HEK293 (cell line): Measurements from ENCODE around the gene EFCAB8.

ENCODE experiments used
- CTCF ChIA-PET: fragments of 350-600 bp; formaldehyde crosslinking; extraction: SDS; loops from one replicate; lab custom pipeline; 2021; ENCODE audit warnings: antibody characterized with exemption; lab: Yijun Ruan, JAX
- POLR2A ChIA-PET: fragments of 300-600 bp; formaldehyde crosslinking; extraction: SDS; loops from one replicate; lab custom pipeline; 2020; ENCODE audit warnings: antibody characterized with exemption, inconsistent platforms; lab: Yijun Ruan, JAX
- H3K27ac ChIP-seq: fragments of 200-500 bp; sonication (Bioruptor generic); 2 replicates; pipeline ENCODE4 v1.5.1; 2014; ENCODE audit warnings: low read depth, low read length, control low read depth, inconsistent platforms; ENCODE audit errors: extremely low read depth
- H3K36me3 ChIP-seq, 2 experiments: fragments of 200-500 bp in 1 of 2; sonication (Bioruptor generic) in 1 of 2; 1 replicate in 1 of 2; 2 replicates in 1 of 2; pipeline ENCODE4 v1.5.1; 2014 to 2017; ENCODE audit warnings: inconsistent platforms in 2 of 2, low read length in 2 of 2; ENCODE audit not compliant: control insufficient read depth in 2 of 2, insufficient read depth in 1 of 2
- H3K4me1 ChIP-seq: fragments of 200-500 bp; sonication (Bioruptor generic); 2 replicates; pipeline ENCODE4 v1.5.1; 2014; ENCODE audit warnings: mild to moderate bottlenecking, low read length, inconsistent platforms; ENCODE audit not compliant: control insufficient read depth, insufficient read depth
- H3K4me3 ChIP-seq: 2 replicates; pipeline ENCODE4 v1.5.1; 2011; ENCODE audit warnings: low read depth, mild to moderate bottlenecking, control low read depth, low read length, moderate library complexity
- H3K9me3 ChIP-seq: fragments of 200-500 bp; sonication (Bioruptor generic); 2 replicates; pipeline ENCODE4 v1.5.1; 2014; ENCODE audit warnings: low read depth, low read length, inconsistent platforms; ENCODE audit not compliant: control insufficient read depth, insufficient read depth
- HOXA7 ChIP-seq: sonication (generic); formaldehyde crosslinking; IDR thresholded peaks from 2 replicates; pipeline ENCODE4 v1.8.1; 2022; ENCODE audit warnings: missing genetic modification reagents, borderline replicate concordance
- INSM2 ChIP-seq: fragments of 450-650 bp; formaldehyde crosslinking; IDR thresholded peaks from 2 replicates; pipeline ENCODE4 v1.5.1; 2016; ENCODE audit warnings: missing biosample characterization, missing genetic modification characterization
- MEIS1 ChIP-seq: sonication (generic); formaldehyde crosslinking; IDR thresholded peaks from 2 replicates; pipeline ENCODE4 v1.8.1; 2022; ENCODE audit warnings: missing genetic modification reagents, mild to moderate bottlenecking, borderline replicate concordance
- REPIN1 ChIP-seq: fragments of 450-650 bp; formaldehyde crosslinking; IDR thresholded peaks from 2 replicates; pipeline ENCODE4 v1.5.1; 2017; ENCODE audit warnings: missing biosample characterization, missing genetic modification characterization, low read depth
- ZBTB10 ChIP-seq: fragments of 450-650 bp; formaldehyde crosslinking; IDR thresholded peaks from 2 replicates; pipeline ENCODE4 v1.5.1; 2016; ENCODE audit warnings: missing biosample characterization, missing genetic modification characterization
- ZFP37 ChIP-seq: fragments of 450-650 bp; formaldehyde crosslinking; IDR thresholded peaks from 2 replicates; pipeline ENCODE4 v1.5.1; 2016; ENCODE audit warnings: missing biosample characterization, missing genetic modification characterization
- ZNF2 ChIP-seq: fragments of 450-650 bp; formaldehyde crosslinking; IDR thresholded peaks from 2 replicates; pipeline ENCODE4 v1.5.1; 2016; ENCODE audit warnings: missing biosample characterization, missing genetic modification characterization
- ZNF274 ChIP-seq, 2 experiments: fragments of 200-500 bp in 1 of 2; fragments of 450-650 bp in 1 of 2; sonication (Bioruptor generic) in 1 of 2; formaldehyde crosslinking in 1 of 2; IDR thresholded peaks; 2 replicates each; pipeline versions ENCODE4 v1.5.1 to v1.6.1; 2014 to 2016; ENCODE audit warnings: borderline replicate concordance in 1 of 2, inconsistent platforms in 1 of 2, low read length in 1 of 2, missing biosample characterization in 1 of 2, missing genetic modification characterization in 1 of 2
- ZNF311 ChIP-seq: fragments of 450-650 bp; formaldehyde crosslinking; IDR thresholded peaks from 2 replicates; pipeline ENCODE4 v1.5.1; 2017; ENCODE audit warnings: missing biosample characterization, missing genetic modification characterization, borderline replicate concordance
- ZNF324 ChIP-seq: fragments of 450-650 bp; formaldehyde crosslinking; IDR thresholded peaks from 2 replicates; pipeline ENCODE4 v1.5.1; 2016; ENCODE audit warnings: missing biosample characterization, missing genetic modification characterization
- ZNF350 ChIP-seq: fragments of 450-650 bp; formaldehyde crosslinking; IDR thresholded peaks from 2 replicates; pipeline ENCODE4 v1.5.0; 2017; ENCODE audit warnings: missing biosample characterization, mild to moderate bottlenecking, missing genetic modification characterization
- ZNF362 ChIP-seq: fragments of 450-650 bp; formaldehyde crosslinking; IDR thresholded peaks from 2 replicates; pipeline ENCODE4 v1.5.1; 2016; ENCODE audit warnings: missing biosample characterization, missing genetic modification characterization
- ZNF391 ChIP-seq: fragments of 450-650 bp; formaldehyde crosslinking; IDR thresholded peaks from 2 replicates; pipeline ENCODE4 v1.5.1; 2016; ENCODE audit warnings: low read depth, missing biosample characterization, missing genetic modification characterization, borderline replicate concordance
- ZNF398 ChIP-seq: fragments of 450-650 bp; formaldehyde crosslinking; IDR thresholded peaks from 2 replicates; pipeline ENCODE4 v1.5.1; 2017; ENCODE audit warnings: missing biosample characterization, missing genetic modification characterization
- ZNF404 ChIP-seq: fragments of 450-650 bp; formaldehyde crosslinking; IDR thresholded peaks from 2 replicates; pipeline ENCODE4 v1.5.1; 2017; ENCODE audit warnings: missing biosample characterization, missing genetic modification characterization
- ZNF660 ChIP-seq: fragments of 450-650 bp; IDR thresholded peaks from 2 replicates; pipeline ENCODE4 v1.5.1; 2018; ENCODE audit warnings: missing biosample characterization, mild to moderate bottlenecking, missing genetic modification characterization
- ZNF776 ChIP-seq: fragments of 450-650 bp; formaldehyde crosslinking; IDR thresholded peaks from 2 replicates; pipeline ENCODE4 v1.5.0; 2017; ENCODE audit warnings: missing biosample characterization, missing genetic modification characterization, borderline replicate concordance
- ZNF791 ChIP-seq: fragments of 450-650 bp; formaldehyde crosslinking; IDR thresholded peaks from 2 replicates; pipeline ENCODE4 v1.5.1; 2016; ENCODE audit warnings: missing biosample characterization, missing genetic modification characterization
- ZNF830 ChIP-seq: fragments of 450-650 bp; IDR thresholded peaks from 2 replicates; pipeline ENCODE4 v1.5.0; 2018; ENCODE audit warnings: missing biosample characterization, missing genetic modification characterization, low read depth, mild to moderate bottlenecking, moderate library complexity
- TF ChIP-seq, protein P1 (sequence below): fragments of 450-650 bp; formaldehyde crosslinking; IDR thresholded peaks from 2 replicates; pipeline ENCODE4 v1.5.1; 2016; ENCODE audit warnings: missing biosample characterization, missing genetic modification characterization

Gene EFCAB8

GRCh38 chr20:33000802-33001466 lies 142.2 kb downstream of the EFCAB8 start:
- H3K36me3 ChIP-seq = no peaks in the 10 kb centered on the region
- TF ChIP-seq ZNF391 (tag by site-specific recombination) = no peak
- no peak for TF ChIP-seq ZNF830 (tag by site-specific recombination)
- TF ChIP-seq ZNF404 = no peak
- TF ChIP-seq, protein P1, sequence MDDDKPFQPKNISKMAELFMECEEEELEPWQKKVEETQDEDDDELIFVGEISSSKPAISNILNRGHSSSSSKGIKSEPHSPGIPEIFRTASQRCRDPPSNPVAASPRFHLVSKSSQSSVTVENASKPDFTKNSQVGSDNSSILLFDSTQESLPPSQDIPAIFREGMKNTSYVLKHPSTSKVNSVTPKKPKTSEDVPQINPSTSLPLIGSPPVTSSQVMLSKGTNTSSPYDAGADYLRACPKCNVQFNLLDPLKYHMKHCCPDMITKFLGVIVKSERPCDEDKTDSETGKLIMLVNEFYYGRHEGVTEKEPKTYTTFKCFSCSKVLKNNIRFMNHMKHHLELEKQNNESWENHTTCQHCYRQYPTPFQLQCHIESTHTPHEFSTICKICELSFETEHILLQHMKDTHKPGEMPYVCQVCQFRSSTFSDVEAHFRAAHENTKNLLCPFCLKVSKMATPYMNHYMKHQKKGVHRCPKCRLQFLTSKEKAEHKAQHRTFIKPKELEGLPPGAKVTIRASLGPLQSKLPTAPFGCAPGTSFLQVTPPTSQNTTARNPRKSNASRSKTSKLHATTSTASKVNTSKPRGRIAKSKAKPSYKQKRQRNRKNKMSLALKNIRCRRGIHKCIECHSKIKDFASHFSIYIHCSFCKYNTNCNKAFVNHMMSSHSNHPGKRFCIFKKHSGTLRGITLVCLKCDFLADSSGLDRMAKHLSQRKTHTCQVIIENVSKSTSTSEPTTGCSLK = no peak
- no peak for TF ChIP-seq HOXA7 (CRISPR knock-in tag)
- TF ChIP-seq ZNF660 (tag by site-specific recombination) = no peak
- no peak for TF ChIP-seq ZNF2
- TF ChIP-seq ZNF311 = no peak
- no peak for TF ChIP-seq ZNF274 (IDR thresholded peaks at IDR 0.05; ENCODE audit: low read length)
- TF ChIP-seq ZNF274 (tag by site-specific recombination; IDR thresholded peaks at IDR 0.05; ENCODE audit: borderline replicate concordance) = no peak
- TF ChIP-seq ZNF398 = no peak
- no peak for TF ChIP-seq ZNF776
- no peak for TF ChIP-seq INSM2 (tag by site-specific recombination)
- no peak for TF ChIP-seq ZNF324
- TF ChIP-seq ZNF362 (tag by site-specific recombination) = no peak
- no peak for TF ChIP-seq ZNF350
- TF ChIP-seq MEIS1 (CRISPR knock-in tag) = no peak
- TF ChIP-seq ZNF791 = no peak
- no peak for TF ChIP-seq ZBTB10 (tag by site-specific recombination)
- no peak for TF ChIP-seq REPIN1 (tag by site-specific recombination)
- no peak for TF ChIP-seq ZFP37 (tag by site-specific recombination)
- TF ChIP-seq, all 188 proteins: peak for 0
- ChIA-PET POLR2A (no interaction called here), CTCF (interaction anchor here (1.3 kb wide), 1 partner anchor 95 kb away, joined by 3 read pairs; no protein-coding TSS in a partner anchor)
- H3K27ac ChIP-seq = no peak overlapping the region
- no peaks in the 10 kb centered on the region for H3K9me3 ChIP-seq
- H3K4me1 ChIP-seq = no peaks in the 10 kb centered on the region
- no peak overlapping the region for H3K4me3 ChIP-seq
